Loucy (cell line): Measurements from ENCODE around the gene MAP2K1.
"Not testable (repeated sequence)": the region's sequence is repeated elsewhere in the genome, so short reads cannot be mapped to it uniquely, and the experiment has no call there.

Experiments used
- H2AFZ ChIP-seq: fragments of 200-600 bp; sonication (generic); 2 replicates; pipeline ENCODE4 v1.6.0; 2016; ENCODE audit warnings: antibody characterized with exemption, mild to moderate bottlenecking, low read length, moderate library complexity
- H3F3A ChIP-seq: fragments of 200-600 bp; 2 replicates; pipeline ENCODE4 v1.6.0; 2016; ENCODE audit warnings: antibody characterized with exemption, low read depth, mild to moderate bottlenecking
- H3K27me3 ChIP-seq: fragments of 200-600 bp; sonication (generic); 2 replicates; pipeline ENCODE4 v1.6.1; 2014; ENCODE audit warnings: low read length, mild to moderate bottlenecking; ENCODE audit not compliant: insufficient read depth, poor library complexity, severe bottlenecking
- H3K36me3 ChIP-seq: fragments of 200-600 bp; sonication (generic); 2 replicates; pipeline ENCODE4 v1.6.1; 2016; ENCODE audit warnings: low read length; ENCODE audit not compliant: insufficient read depth
- H3K4me1 ChIP-seq: fragments of 200-600 bp; sonication (generic); 2 replicates; pipeline ENCODE4 v1.5.1; 2014; ENCODE audit warnings: low read length, mild to moderate bottlenecking; ENCODE audit not compliant: insufficient read depth, poor library complexity, severe bottlenecking
- H3K4me2 ChIP-seq: fragments of 200-600 bp; sonication (generic); 2 replicates; pipeline ENCODE4 v1.6.0; 2014; ENCODE audit warnings: antibody characterized with exemption, low read length, low read depth, mild to moderate bottlenecking; ENCODE audit not compliant: poor library complexity, severe bottlenecking
- H3K4me3 ChIP-seq: fragments of 200-600 bp; sonication (generic); 2 replicates; pipeline ENCODE4 v1.5.1; 2014; ENCODE audit warnings: low read length, mild to moderate bottlenecking, mixed read lengths; ENCODE audit not compliant: poor library complexity, severe bottlenecking
- H3K79me2 ChIP-seq: fragments of 200-600 bp; sonication (generic); 2 replicates; pipeline ENCODE4 v1.6.1; 2014; ENCODE audit warnings: low read length; ENCODE audit not compliant: insufficient read depth
- H3K9ac ChIP-seq: fragments of 200-600 bp; sonication (generic); 2 replicates; pipeline ENCODE4 v1.6.0; 2014; ENCODE audit warnings: mild to moderate bottlenecking, low read depth, low read length, moderate library complexity; ENCODE audit not compliant: poor library complexity, severe bottlenecking
- H3K9me2 ChIP-seq: fragments of 200-600 bp; sonication (generic); replicated peaks from 2 replicates; pipeline ENCODE4 v1.6.1; 2016; ENCODE audit warnings: low read depth, low read length, mixed read lengths
- H3K9me3 ChIP-seq: fragments of 200-600 bp; sonication (generic); 2 replicates; pipeline ENCODE4 v1.6.1; 2014; ENCODE audit warnings: mild to moderate bottlenecking, antibody characterized with exemption, low read length, low read depth; ENCODE audit not compliant: insufficient read depth
- H4K20me1 ChIP-seq: fragments of 200-600 bp; sonication (generic); 2 replicates; pipeline ENCODE4 v1.6.0; 2014; ENCODE audit warnings: antibody characterized with exemption, low read length, mild to moderate bottlenecking; ENCODE audit not compliant: insufficient read depth, poor library complexity, severe bottlenecking
- CTCF ChIP-seq: fragments of 200-600 bp; sonication (generic); conservative IDR thresholded peaks from 2 replicates; pipeline ENCODE4 v1.5.1; 2014; ENCODE audit warnings: mild to moderate bottlenecking, antibody characterized with exemption, low read length
- EZH2phosphoT487 ChIP-seq: fragments of 200-600 bp; IDR thresholded peaks from 2 replicates; pipeline ENCODE4 v1.6.1; 2018; ENCODE audit warnings: antibody characterized with exemption, mild to moderate bottlenecking, moderate library complexity, borderline replicate concordance

MAP2K1 gene

GRCh38 chr15:66454143-66454542, 67.4 kb downstream of the MAP2K1 start:
- Histone ChIP-seq H3K36me3 (peaks cover 11% of the 10 kb centered on the region; the same call in 1 of the 2 replicates), H3K4me2 (no peak overlapping the region)
- TF ChIP-seq CTCF: no peak
- no peak for TF ChIP-seq EZH2phosphoT487

GRCh38 chr15:66456211-66456610, 69.5 kb downstream of the MAP2K1 start:
- no peaks in the 10 kb centered on the region for H3K9me3 ChIP-seq
- no peaks in the 10 kb centered on the region for H3K79me2 ChIP-seq
- peaks cover 8% of the 10 kb centered on the region; the same call in 1 of the 2 replicates for H3K36me3 ChIP-seq
- H3F3A ChIP-seq: no peaks in the 10 kb centered on the region
- no peak overlapping the region for H3K4me2 ChIP-seq
- no peaks in the 10 kb centered on the region for H3K27me3 ChIP-seq
- H3K9me2 ChIP-seq: no peaks in the 10 kb centered on the region
- no peak overlapping the region for H3K4me3 ChIP-seq
- H2AFZ ChIP-seq: no peak overlapping the region
- H3K9ac ChIP-seq: no peak overlapping the region
- TF ChIP-seq EZH2phosphoT487 (no peak), CTCF (no peak)
- no peaks in the 10 kb centered on the region for H4K20me1 ChIP-seq
- no peaks in the 10 kb centered on the region for H3K4me1 ChIP-seq

More at GRCh38 chr15:66454143-66454542, 67.4 kb downstream of the MAP2K1 start:
- no peaks in the 10 kb centered on the region for H3K9me3 ChIP-seq
- H3K27me3 ChIP-seq: no peaks in the 10 kb centered on the region
- H3K9me2 ChIP-seq: no peaks in the 10 kb centered on the region
- no peaks in the 10 kb centered on the region for H3K79me2 ChIP-seq
- H3K9ac ChIP-seq: no peak overlapping the region
- H3K4me3 ChIP-seq: no peak overlapping the region
- no peaks in the 10 kb centered on the region for H3F3A ChIP-seq
- no peaks in the 10 kb centered on the region for H3K4me1 ChIP-seq
- no peak overlapping the region for H2AFZ ChIP-seq
- no peaks in the 10 kb centered on the region for H4K20me1 ChIP-seq

- no peaks in the 10 kb centered on the region for H3K27me3 ChIP-seq
- H3K4me3 ChIP-seq: no peak overlapping the region
- no peaks in the 10 kb centered on the region for H3K9me2 ChIP-seq
- TF ChIP-seq CTCF (no peak), EZH2phosphoT487 (no peak)
- H2AFZ ChIP-seq: no peak overlapping the region
- H3K9me3 ChIP-seq: no peaks in the 10 kb centered on the region
- no peaks in the 10 kb centered on the region for H3K4me1 ChIP-seq
- H4K20me1 ChIP-seq: no peaks in the 10 kb centered on the region
- H3K36me3 ChIP-seq: peaks cover 3% of the 10 kb centered on the region; the same call in 1 of the 2 replicates
- H3K4me2 ChIP-seq: no peak overlapping the region
- H3F3A ChIP-seq: no peaks in the 10 kb centered on the region
- no peak overlapping the region for H3K9ac ChIP-seq
- no peaks in the 10 kb centered on the region for H3K79me2 ChIP-seq
These were observed 73.3 kb downstream of the MAP2K1 start for GRCh38 chr15:66459818-66460615.

GRCh38 chr15:66461294-66461693, 74.6 kb downstream of the MAP2K1 start:
- H3F3A ChIP-seq, H3K9me3 ChIP-seq, H3K27me3 ChIP-seq, H3K36me3 ChIP-seq, H3K9me2 ChIP-seq, H3K4me1 ChIP-seq, H3K4me2 ChIP-seq, H3K79me2 ChIP-seq, H2AFZ ChIP-seq, H3K9ac ChIP-seq, H4K20me1 ChIP-seq, H3K4me3 ChIP-seq: not testable (repeated sequence)
